SK-N-SH (cell line): Measurements from ENCODE around the gene RPIA. TPM values are rescaled to one million over a fixed set of nuclear protein-coding genes. Genes with fewer than 3 reads are reported as not detected.
A peak's percentile ranks its signal among the peaks of the same experiment; 100 is the strongest.

Source experiments
- CTCF ChIA-PET: fragments of 300-600, 350-600 bp; formaldehyde crosslinking; extraction: SDS; loops from one replicate; lab custom pipeline; 2021; lab: Yijun Ruan, JAX
- POLR2A ChIA-PET: fragments of 350-600 bp; sonication (Branson Sonifier 250); formaldehyde crosslinking; extraction: SDS; loops from one replicate; lab custom pipeline; 2020; ENCODE audit warnings: antibody characterized with exemption, inconsistent platforms; lab: Yijun Ruan, JAX
- DNase-seq: peaks from one replicate; pipeline ENCODE4 v3.0.0; 2012
- H2AFZ ChIP-seq: fragments of 200-600 bp; sonication (generic); 2 replicates; pipeline ENCODE4 v1.8.1; 2016; ENCODE audit warnings: antibody characterized with exemption, mild to moderate bottlenecking, low read depth
- H3F3A ChIP-seq: fragments of 200-600 bp; sonication (generic); replicated peaks from 2 replicates; pipeline ENCODE3; 2016; ENCODE audit warnings: antibody characterized with exemption, mild to moderate bottlenecking; ENCODE audit not compliant: insufficient read depth
- H3K27ac ChIP-seq, 2 experiments: fragments of 200-500 bp in 1 of 2; fragments of 200-600 bp in 1 of 2; sonication (Bioruptor generic) in 1 of 2; sonication (generic), shearing (Covaris generic) in 1 of 2; 2 replicates each; pipeline versions ENCODE4 v1.5.1 to v1.6.1; 2014 to 2016; ENCODE audit warnings: low read depth in 2 of 2, inconsistent platforms in 1 of 2, low read length in 1 of 2, mild to moderate bottlenecking in 1 of 2, mixed read lengths in 1 of 2
- H3K27me3 ChIP-seq: fragments of 200-600 bp; sonication (generic), shearing (Covaris generic); 2 replicates; pipeline ENCODE4 v1.6.1; 2016; ENCODE audit warnings: mixed run types; ENCODE audit not compliant: insufficient read depth
- H3K36me3 ChIP-seq, 2 experiments: fragments of 200-500 bp in 1 of 2; fragments of 200-600 bp in 1 of 2; sonication (Bioruptor generic) in 1 of 2; sonication (generic) in 1 of 2; replicated peaks in 1 of 2; 2 replicates each; pipeline versions ENCODE3 to v1.5.1; 2014 to 2016; ENCODE audit warnings: low read length in 1 of 2, mild to moderate bottlenecking in 1 of 2; ENCODE audit not compliant: insufficient read depth in 2 of 2, control insufficient read depth in 1 of 2
- H3K4me1 ChIP-seq, 2 experiments: fragments of 200-500 bp in 1 of 2; fragments of 200-600 bp in 1 of 2; sonication (Bioruptor generic) in 1 of 2; sonication (generic), shearing (Covaris generic) in 1 of 2; 2 replicates each; pipeline versions ENCODE4 v1.5.1 to v1.6.1; 2014 to 2016; ENCODE audit warnings: low read depth in 1 of 2, low read length in 1 of 2, mixed run types in 1 of 2; ENCODE audit not compliant: insufficient read depth in 2 of 2, control insufficient read depth in 1 of 2
- H3K4me2 ChIP-seq: fragments of 200-600 bp; sonication (generic), shearing (Covaris generic); 2 replicates; pipeline ENCODE4 v1.6.1; 2017; ENCODE audit warnings: mixed run types
- H3K4me3 ChIP-seq, 2 experiments: fragments of 200-500 bp in 1 of 2; fragments of 200-600 bp in 1 of 2; sonication (Bioruptor generic) in 1 of 2; sonication (generic), shearing (Covaris generic) in 1 of 2; 2 replicates each; pipeline versions ENCODE4 v1.5.1 to v1.8.1; 2014 to 2016; ENCODE audit warnings: low read depth in 2 of 2, inconsistent platforms in 1 of 2, low read length in 1 of 2, mild to moderate bottlenecking in 1 of 2, mixed read lengths in 1 of 2, moderate library complexity in 1 of 2
- H3K79me2 ChIP-seq: fragments of 200-600 bp; sonication (generic); 2 replicates; pipeline ENCODE4 v1.8.1; 2017; ENCODE audit warnings: mild to moderate bottlenecking; ENCODE audit not compliant: insufficient read depth
- H3K9ac ChIP-seq: fragments of 200-600 bp; sonication (generic); 2 replicates; pipeline ENCODE4 v1.6.1; 2017; ENCODE audit warnings: mixed run types
- H3K9me2 ChIP-seq: fragments of 200-600 bp; sonication (generic); 2 replicates; pipeline ENCODE4 v1.6.1; 2017; ENCODE audit warnings: mixed run types
- H3K9me3 ChIP-seq: fragments of 200-600 bp; sonication (generic); 2 replicates; pipeline ENCODE4 v1.6.1; 2017; ENCODE audit warnings: mixed run types, mild to moderate bottlenecking, moderate library complexity
- H4K20me1 ChIP-seq: fragments of 200-600 bp; sonication (generic); 2 replicates; pipeline ENCODE4 v1.6.1; 2017; ENCODE audit warnings: mild to moderate bottlenecking, mixed run types; ENCODE audit not compliant: insufficient read depth
- CTCF ChIP-seq: fragments of 200-600 bp; sonication (generic); IDR thresholded peaks from 2 replicates; pipeline ENCODE4 v1.6.1; 2017; ENCODE audit warnings: antibody characterized with exemption, mild to moderate bottlenecking, moderate library complexity
- ELF1 ChIP-seq: IDR thresholded peaks from 2 replicates; pipeline ENCODE4 v1.4.0; 2012
- FOSL2 ChIP-seq: IDR thresholded peaks from 2 replicates; pipeline ENCODE4 v1.4.0; 2012; ENCODE audit warnings: low read depth, mild to moderate bottlenecking, moderate library complexity, borderline replicate concordance
- GABPA ChIP-seq: IDR thresholded peaks from 2 replicates; pipeline ENCODE4 v1.4.0; 2012; ENCODE audit warnings: low read depth, mild to moderate bottlenecking
- GATA2 ChIP-seq: sonication (generic); formaldehyde crosslinking; IDR thresholded peaks from 2 replicates; pipeline ENCODE4 v1.5.0; 2020; ENCODE audit warnings: mild to moderate bottlenecking, missing genetic modification reagents
- JUND ChIP-seq: IDR thresholded peaks from 2 replicates; pipeline ENCODE4 v1.4.0; 2012
- MEF2A ChIP-seq: IDR thresholded peaks from 2 replicates; pipeline ENCODE4 v1.4.0; 2012; ENCODE audit warnings: low read depth, borderline replicate concordance
- PBX3 ChIP-seq: IDR thresholded peaks from 2 replicates; pipeline ENCODE4; 2012
- POLR2AphosphoS5 ChIP-seq: IDR thresholded peaks from 2 replicates; pipeline ENCODE4 v1.6.1; 2012; ENCODE audit warnings: low read depth, low read length
- RCOR1 ChIP-seq: fragments of 150-350 bp; IDR thresholded peaks from 2 replicates; pipeline ENCODE4 v1.6.1; 2017; ENCODE audit warnings: antibody characterized with exemption, low read length
- REST ChIP-seq: IDR thresholded peaks from 2 replicates; pipeline ENCODE4 v1.6.1; 2012; ENCODE audit warnings: mild to moderate bottlenecking, low read depth, low read length, moderate library complexity
- RXRA ChIP-seq: IDR thresholded peaks from 2 replicates; pipeline ENCODE4 v1.4.0; 2012; ENCODE audit warnings: low read depth, mild to moderate bottlenecking, borderline replicate concordance
- SIN3A ChIP-seq: IDR thresholded peaks from 2 replicates; pipeline ENCODE4 v1.6.1; 2012; ENCODE audit warnings: low read depth, mild to moderate bottlenecking, low read length, moderate library complexity, borderline replicate concordance
- SMC3 ChIP-seq: IDR thresholded peaks from 2 replicates; pipeline ENCODE4 v1.6.1; 2012; ENCODE audit warnings: low read depth, low read length, improper control_type of control experiment
- TCF12 ChIP-seq: IDR thresholded peaks from 2 replicates; pipeline ENCODE4 v1.4.0; 2012
- TEAD4 ChIP-seq: IDR thresholded peaks from 2 replicates; pipeline ENCODE4 v1.4.0; 2012; ENCODE audit warnings: mild to moderate bottlenecking, borderline replicate concordance; ENCODE audit not compliant: insufficient read depth
- USF1 ChIP-seq: IDR thresholded peaks from 2 replicates; pipeline ENCODE4 v1.4.0; 2012; ENCODE audit warnings: low read depth, borderline replicate concordance
- WGBS: methylation state at CpG from one replicate; pipeline ENCODE4 v1.1.6; 2017; ENCODE audit warnings: low lambda C conversion rate; 5-methylcytosine and 5-hydroxymethylcytosine counted together
- polyA plus RNA-seq, 3 experiments: library from polyadenylated mRNA; depleted of rRNA; stranded (reverse); fragments of >200 nt; gene quantifications; 2 replicates each; pipeline ENCODE4 v1.2.3, GENCODE V29; 2012

RPIA gene
- polyA plus RNA-seq, 1 of the 3 experiments (the other 2 are of a cell fraction): 17.4 TPM

GRCh38 chr2:88658326-88658725, 33.1 kb upstream of the RPIA start (continued):
- peak; percentile 76 for TF ChIP-seq PBX3
- TF ChIP-seq RXRA: peak; percentile 9; the same call in 1 of the 2 replicates
- TF ChIP-seq SIN3A: peak; percentile 47; the same call in 1 of the 2 replicates
- TF ChIP-seq POLR2AphosphoS5: 0 out of 2 replicates have a peak, but pooled peaks have one; percentile 17
- TF ChIP-seq GABPA: no peak
- no peak; the same call in 1 of the 2 replicates for TF ChIP-seq ELF1
- no peak for TF ChIP-seq GATA2 (CRISPR knock-in tag)
- peak; percentile 60; the same call in 1 of the 2 replicates for TF ChIP-seq MEF2A
- TF ChIP-seq, all 33 proteins: peak for 12

DNA sequence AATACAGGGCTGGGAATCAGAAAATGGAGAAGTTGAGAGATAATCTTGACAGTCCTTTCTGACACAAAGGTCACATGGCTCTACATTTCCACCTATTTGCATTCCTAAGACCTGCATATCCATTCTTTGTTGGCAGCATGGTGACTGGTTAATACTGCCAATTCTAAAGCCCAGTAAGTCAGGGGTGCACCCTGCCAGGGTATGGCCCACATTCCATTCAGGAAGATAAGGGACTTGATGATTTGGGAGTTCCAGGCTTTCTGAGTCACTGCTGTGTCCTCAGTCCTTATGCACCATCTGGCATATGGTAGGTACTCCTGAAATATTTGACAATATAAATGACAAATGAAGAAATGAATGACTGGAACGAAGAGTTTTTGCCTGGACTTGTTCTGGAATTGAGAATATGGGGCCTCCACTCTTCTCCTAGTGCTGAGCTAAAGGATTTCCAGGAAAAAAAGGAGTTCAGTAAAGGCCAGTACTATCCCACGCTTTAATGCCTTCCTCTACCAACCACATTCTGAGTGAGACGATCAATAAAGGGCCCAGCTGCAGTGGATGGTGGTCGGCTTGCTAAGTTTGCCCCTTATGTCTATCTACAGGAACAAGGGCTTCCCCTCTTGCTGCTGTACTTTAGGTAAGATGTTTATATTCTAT, 32.5 kb upstream of the RPIA start:
- H3K27me3 ChIP-seq: no peaks in the 10 kb centered on the region
- TF ChIP-seq CTCF: no peak
- TF ChIP-seq SMC3: no peak
- TF ChIP-seq PBX3: peak; percentile 27; the same call in 1 of the 2 replicates
- no peak for TF ChIP-seq TEAD4
- no peak for TF ChIP-seq REST
- TF ChIP-seq RCOR1: no peak
- TF ChIP-seq JUND: 0 out of 2 replicates have a peak, but pooled peaks have one; percentile 35
- TF ChIP-seq RXRA: no peak
- peak; percentile 49; the same call in 1 of the 2 replicates for TF ChIP-seq TCF12
- TF ChIP-seq FOSL2: peak; percentile 35; the same call in 1 of the 2 replicates
- no peak for TF ChIP-seq SIN3A
- TF ChIP-seq USF1: 0 out of 2 replicates have a peak, but pooled peaks have one; percentile 24
- no peak for DNase-seq
- no peak overlapping the region; a peak in 1 of 4 replicates for H3K4me3 ChIP-seq
- peak overlapping the region; percentile 50; the same call in 1 of the 2 replicates for H3K4me2 ChIP-seq
- H2AFZ ChIP-seq: peak overlapping the region; percentile 67; the same call in 1 of the 2 replicates
- H3K9me2 ChIP-seq: no peaks in the 10 kb centered on the region
- H3K36me3 ChIP-seq: no peaks in the 10 kb centered on the region
- ChIA-PET CTCF (interaction anchor here (1.4 to 4.3 kb wide), 5 partner anchors 10 to 81 kb away, joined by 3 to 32 read pairs (median 21); no protein-coding TSS in a partner anchor), POLR2A (no interaction called here)
- peak overlapping the region; percentile 18; the same call in 1 of the 2 replicates for H3K9ac ChIP-seq
- no peaks in the 10 kb centered on the region for H4K20me1 ChIP-seq
- H3K27ac ChIP-seq: peak overlapping the region; percentile 68 to 88; a peak in 3 of 4 replicates
- no peaks in the 10 kb centered on the region for H3K9me3 ChIP-seq
- H3F3A ChIP-seq: peaks cover 37% of the 10 kb centered on the region
- H3K79me2 ChIP-seq: no peaks in the 10 kb centered on the region
- WGBS: 70% methylated on average over 4 of the region's 4 CpGs
- peaks cover 0 to 19% of the 10 kb centered on the region in 2 experiments; a peak in 2 of 4 replicates for H3K4me1 ChIP-seq
